ENCODE measurements around the gene DNAJB2. TPM values are rescaled to one million over a fixed set of nuclear protein-coding genes. Genes with fewer than 3 reads are reported as not detected.

Gene DNAJB2
- total RNA-seq, 1 donor from 2014 or later = 92.8 TPM

GRCh38 chr2:219332542-219332941 lies 53.4 kb downstream of the DNAJB2 start, which contains the start of gene RESP18:
Gene RESP18 (minus strand): TSS chr2:219332744.
- H3K9me3 ChIP-seq = no peaks in the 10 kb centered on the region
- H3K4me1 ChIP-seq = no peaks in the 10 kb centered on the region
- DNase-seq (ENCODE audit: extremely low spot score in 2 of 2) = no peak
- H3K27me3 ChIP-seq = peaks cover 4% of the 10 kb centered on the region
- H3K27ac ChIP-seq = no peak within 1 kb of the TSS
- H3K36me3 ChIP-seq = no peaks in the 10 kb centered on the region
- no peak for TF ChIP-seq POLR2AphosphoS5 (IDR thresholded peaks at IDR 0.05; ENCODE audit: insufficient read depth in 1 of 2, low read depth in 1 of 2)
- TF ChIP-seq POLR2A (IDR thresholded peaks at IDR 0.05) = no peak
- TF ChIP-seq CTCF (IDR thresholded peaks at IDR 0.05) = no peak
- intact Hi-C loops (cut with DNase I) = no loop called here
- H3K4me3 ChIP-seq = no peak within 1 kb of the TSS

- DNase-seq (ENCODE audit: extremely low spot score in 2 of 2) = no peak
- TF ChIP-seq POLR2A (IDR thresholded peaks at IDR 0.05) (no peak), POLR2AphosphoS5 (IDR thresholded peaks at IDR 0.05; ENCODE audit: insufficient read depth in 1 of 2, low read depth in 1 of 2) (no peak), CTCF (IDR thresholded peaks at IDR 0.05) (no peak)
- intact Hi-C loops (cut with DNase I) = no loop called here
- no peak overlapping the region for H3K27ac ChIP-seq
- no peaks in the 10 kb centered on the region for H3K4me1 ChIP-seq
- H3K27me3 ChIP-seq = peaks cover 4% of the 10 kb centered on the region
- no peak overlapping the region for H3K4me3 ChIP-seq
- no peaks in the 10 kb centered on the region for H3K9me3 ChIP-seq
- H3K36me3 ChIP-seq = no peaks in the 10 kb centered on the region
Measured at GRCh38 chr2:219334076-219334475, 54.9 kb downstream of the DNAJB2 start.

- Histone ChIP-seq H3K4me3 (no peak overlapping the region), H3K36me3 (no peaks in the 10 kb centered on the region), H3K27ac (no peak overlapping the region), H3K27me3 (peaks cover 4% of the 10 kb centered on the region), H3K4me1 (no peaks in the 10 kb centered on the region), H3K9me3 (no peaks in the 10 kb centered on the region)
- no peak for DNase-seq (ENCODE audit: extremely low spot score in 2 of 2)
- intact Hi-C loops (cut with DNase I) = no loop called here
- TF ChIP-seq POLR2AphosphoS5 (IDR thresholded peaks at IDR 0.05; ENCODE audit: insufficient read depth in 1 of 2, low read depth in 1 of 2) (no peak), CTCF (IDR thresholded peaks at IDR 0.05) (no peak), POLR2A (IDR thresholded peaks at IDR 0.05) (no peak)
Measured at GRCh38 chr2:219335373-219335786, 56.2 kb downstream of the DNAJB2 start.

MicroRNAs encoded within 50 kb of the gene (microRNA counts, 767-probe panel; counts per million panel counts)
- 238 to 261 counts per million in 2 donors for microRNA hsa-miR-153

Small RNA genes within 50 kb of the gene (microRNA-seq; reads per million reads assigned to microRNA genes)
- gene MIR153-1 (ENCODE audit: borderline number of aligned reads, borderline replicate concordance) = not detected

Small RNA genes within 50 kb of the gene (small RNA-seq; reads per million reads assigned to genes)
- gene MIR153-1 = not detected

Other genes with a start within 250 kb of the DNAJB2 start
- gene CFAP65, start 237.8 kb upstream of the DNAJB2 start, total RNA-seq = not detected
- gene IHH, start 218.4 kb upstream of the DNAJB2 start, total RNA-seq = not detected
- 17.7 TPM for gene NHEJ1, start 118.6 kb upstream of the DNAJB2 start, total RNA-seq
- gene SLC23A3, start 109.3 kb upstream of the DNAJB2 start, total RNA-seq = 5.4 TPM
- 32.2 TPM for gene CNPPD1, start 102.4 kb upstream of the DNAJB2 start, total RNA-seq
- 43.7 TPM for gene RETREG2, start 101.1 kb upstream of the DNAJB2 start, total RNA-seq
- gene ZFAND2B, start 72.6 kb upstream of the DNAJB2 start, total RNA-seq = 52.1 TPM
- 23.8 TPM for gene ABCB6, start 60.4 kb upstream of the DNAJB2 start, total RNA-seq
- 62.4 TPM for gene ATG9A, start 49.7 kb upstream of the DNAJB2 start, total RNA-seq
- gene ANKZF1, start 49.6 kb upstream of the DNAJB2 start, total RNA-seq = 98.7 TPM
- 22.8 TPM for gene GLB1L, start 33.9 kb upstream of the DNAJB2 start, total RNA-seq
- gene STK16, start 33.9 kb upstream of the DNAJB2 start, total RNA-seq = 12.8 TPM
- gene TUBA4B, start 26.1 kb upstream of the DNAJB2 start, total RNA-seq = not detected
- gene TUBA4A, start 25.4 kb upstream of the DNAJB2 start, total RNA-seq = 122 TPM
- 7.6 TPM for gene PTPRN, start 30.0 kb downstream of the DNAJB2 start, total RNA-seq
- gene RESP18, start 53.4 kb downstream of the DNAJB2 start, total RNA-seq = not detected
- gene DNPEP, start 108.5 kb downstream of the DNAJB2 start, total RNA-seq = 62.9 TPM
- 883 TPM for gene DES, start 139.0 kb downstream of the DNAJB2 start, total RNA-seq
- 28.2 TPM for gene SPEG, start 155.5 kb downstream of the DNAJB2 start, total RNA-seq
- 35.4 TPM for gene GMPPA, start 219.5 kb downstream of the DNAJB2 start, total RNA-seq
- not detected for gene ASIC4, start 235.1 kb downstream of the DNAJB2 start, total RNA-seq

Measured in vagina (tissue), 2 donors.